GM21526 (cell line): ENCODE results near the gene CPNE8.

Experiments
- ATAC-seq: cut with Tn5 transposase; IDR thresholded peaks from one replicate; pipeline ENCODE4 v1.9.1; 2021; ENCODE audit warnings: moderate library complexity; ENCODE audit not compliant: unreplicated experiment, low FRiP score

Gene CPNE8

DNA sequence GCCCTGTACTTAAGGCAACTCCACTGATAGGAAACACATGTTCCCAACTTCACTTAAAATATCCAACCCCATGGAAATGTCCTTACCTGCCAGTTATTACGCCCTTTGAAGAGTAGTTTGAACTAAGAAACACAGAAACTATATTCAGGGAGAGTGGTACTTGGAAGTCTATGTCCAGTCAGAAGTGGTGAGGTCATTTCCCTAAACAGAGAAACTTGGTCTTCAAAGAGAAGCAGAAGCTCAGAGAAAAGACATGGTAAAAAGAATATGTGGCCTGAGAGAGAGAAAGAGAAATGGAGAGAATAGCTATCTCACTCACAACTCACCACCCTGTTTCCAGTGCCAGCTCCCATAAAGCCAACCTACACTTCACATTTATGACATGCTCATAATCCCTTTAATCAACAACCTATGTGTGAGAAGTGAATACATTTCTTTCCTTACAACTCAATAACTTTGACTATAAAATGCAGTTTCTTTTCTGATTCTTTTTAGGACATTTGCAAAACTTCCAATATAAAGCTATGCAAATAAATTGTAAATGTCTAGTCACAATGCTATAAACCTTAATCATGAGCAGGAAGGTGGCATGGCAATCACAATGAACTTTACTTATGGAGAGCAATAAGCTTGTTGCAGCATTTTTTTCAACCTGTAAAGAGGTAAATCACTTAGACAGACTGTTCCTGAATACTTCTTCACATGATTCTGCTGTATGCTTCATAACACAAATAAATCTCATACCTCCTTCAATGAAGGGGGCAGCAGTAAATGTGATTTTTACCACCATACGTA is 67.1 kb downstream of the CPNE8 start:
- no peak for ATAC-seq

DNA sequence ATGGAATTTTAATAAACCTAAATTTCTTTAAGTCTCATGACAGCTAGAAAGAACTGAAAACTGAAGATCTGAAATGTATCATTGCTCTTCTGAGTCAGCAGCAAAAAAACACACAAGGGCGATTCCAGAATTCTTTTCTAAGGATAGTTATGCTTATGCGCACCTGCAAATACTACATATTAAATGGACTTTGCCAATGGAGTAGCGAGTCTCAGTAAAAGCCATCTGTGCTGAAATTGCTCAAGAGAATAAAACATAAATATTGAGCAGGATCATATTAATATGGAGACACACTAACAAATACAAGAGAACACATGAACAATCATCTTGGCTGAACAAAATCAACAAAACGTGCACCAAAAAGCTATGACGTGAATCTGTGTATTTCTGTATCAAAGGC is 73.7 kb downstream of the CPNE8 start:
- no peak for ATAC-seq

DNA sequence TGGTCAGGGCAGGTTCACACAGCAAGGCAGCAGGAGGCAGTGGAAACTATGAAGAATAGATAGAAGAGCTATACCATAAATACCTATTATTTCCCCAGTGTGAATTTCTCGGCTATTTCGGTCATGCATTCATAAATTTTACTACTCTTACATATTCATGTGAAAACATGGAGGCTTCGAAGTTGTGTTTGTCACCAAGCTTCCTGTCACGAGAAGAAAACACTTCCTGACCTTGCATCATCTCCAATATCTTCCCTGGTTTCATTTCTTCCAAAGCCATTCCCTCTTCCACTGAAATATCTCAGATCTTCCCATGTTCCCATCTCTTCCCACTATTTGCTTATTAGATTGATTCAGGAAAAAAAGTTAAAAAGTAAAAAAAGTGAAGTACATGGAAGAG is 80.4 kb downstream of the CPNE8 start:
- no peak for ATAC-seq

DNA sequence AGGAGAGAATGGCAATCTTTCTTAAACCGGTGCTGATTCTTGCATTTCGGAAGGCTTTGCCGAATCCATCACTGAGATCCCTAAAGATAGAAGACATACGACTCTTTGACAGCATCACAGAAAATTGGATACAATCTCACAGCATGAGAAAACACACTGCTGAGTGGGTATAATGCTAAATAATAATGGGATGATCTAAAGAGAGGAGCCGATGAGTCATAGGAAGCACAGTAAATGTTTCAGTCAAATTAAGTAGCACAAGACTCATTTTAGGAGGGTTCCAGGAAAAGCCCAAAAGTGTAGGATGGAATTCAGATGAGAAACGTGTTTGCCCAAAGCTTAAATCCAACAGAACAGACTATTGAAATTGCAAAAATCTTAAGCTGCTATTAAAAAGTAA is 81.7 kb downstream of the CPNE8 start:
- no peak for ATAC-seq

DNA sequence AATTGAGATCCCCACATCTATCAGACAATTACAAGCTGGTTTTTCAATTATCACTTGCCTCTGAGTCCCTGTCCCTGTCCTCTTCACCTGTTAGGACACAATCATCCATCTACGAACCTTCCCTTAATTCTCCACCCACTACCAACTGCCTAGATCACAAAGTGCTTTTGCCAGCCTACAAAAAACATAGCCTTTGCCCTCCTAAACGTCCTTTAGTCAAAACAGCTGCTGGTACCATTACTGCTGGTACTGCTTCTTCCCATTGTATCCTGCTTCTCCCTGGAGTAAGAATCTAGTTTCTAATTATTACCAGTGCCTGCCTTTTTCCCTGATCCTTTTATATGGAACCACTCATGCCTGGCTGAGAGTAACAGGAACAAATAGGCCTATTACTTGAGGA is 82.1 kb downstream of the CPNE8 start:
- no peak for ATAC-seq

DNA sequence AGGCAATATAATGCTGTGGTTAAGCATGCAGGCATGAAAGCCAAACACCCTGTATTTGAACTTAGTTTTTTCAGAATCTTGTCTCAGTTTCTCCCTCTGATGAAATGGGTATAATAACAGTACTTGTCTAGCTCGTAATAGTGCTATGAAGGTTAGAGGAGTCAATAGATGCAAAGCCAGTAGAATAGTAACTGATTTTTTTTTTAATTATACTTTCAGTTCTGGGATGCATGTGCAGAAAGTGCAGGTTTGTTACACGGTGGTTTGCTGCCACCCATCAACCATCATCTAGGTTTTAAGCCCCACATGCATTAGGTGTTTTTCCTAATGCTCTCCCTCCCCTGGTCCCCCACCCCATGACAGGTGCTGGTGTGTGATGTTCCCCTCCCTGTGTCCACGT is 87.4 kb downstream of the CPNE8 start:
- ATAC-seq, result no peak

DNA sequence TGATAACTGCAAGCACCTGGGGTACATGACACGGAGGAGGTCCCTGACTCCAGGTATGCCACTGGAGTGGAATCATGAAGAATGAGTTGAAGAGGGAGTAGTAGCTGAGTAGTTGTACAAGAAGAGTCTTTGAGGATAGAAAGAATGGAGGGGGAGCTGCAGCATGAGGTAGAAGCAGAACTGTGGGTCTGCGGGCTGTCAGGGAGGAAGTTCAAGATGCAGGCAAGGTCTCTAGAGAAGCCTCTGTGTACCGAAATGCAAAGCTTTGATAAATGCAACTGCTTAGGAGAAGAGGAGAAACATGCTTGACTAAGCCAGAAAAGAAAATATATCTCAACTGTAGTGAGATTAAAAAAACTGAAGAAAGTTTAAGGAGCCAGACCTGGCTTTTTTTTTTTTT is 91.5 kb downstream of the CPNE8 start:
- ATAC-seq, result no peak

DNA sequence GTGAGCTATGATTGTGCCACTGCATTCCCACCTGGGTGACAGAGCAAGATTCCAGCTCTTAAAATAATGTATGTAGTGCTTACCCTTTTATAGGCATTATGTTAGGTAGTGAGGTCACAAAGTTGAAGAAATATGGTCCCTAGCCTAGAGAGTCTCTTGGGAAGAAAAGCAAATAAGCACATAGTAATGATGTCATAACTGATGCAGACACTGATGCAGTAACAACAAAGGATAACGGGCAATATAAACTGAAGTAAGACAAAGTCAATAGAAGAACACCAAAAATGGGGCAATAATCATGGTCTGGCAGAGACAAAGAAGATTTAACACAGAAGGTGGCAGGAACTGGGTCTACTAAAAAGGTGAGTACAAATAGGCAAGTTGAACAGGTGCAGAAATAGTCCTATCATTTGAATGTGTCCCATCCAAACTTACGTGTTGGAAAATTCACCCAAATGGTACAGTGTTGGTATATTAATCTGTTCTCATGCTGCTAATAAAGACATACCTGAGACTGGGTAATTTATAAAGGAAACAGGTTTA is 93.5 kb downstream of the CPNE8 start:
- ATAC-seq, result no peak

DNA sequence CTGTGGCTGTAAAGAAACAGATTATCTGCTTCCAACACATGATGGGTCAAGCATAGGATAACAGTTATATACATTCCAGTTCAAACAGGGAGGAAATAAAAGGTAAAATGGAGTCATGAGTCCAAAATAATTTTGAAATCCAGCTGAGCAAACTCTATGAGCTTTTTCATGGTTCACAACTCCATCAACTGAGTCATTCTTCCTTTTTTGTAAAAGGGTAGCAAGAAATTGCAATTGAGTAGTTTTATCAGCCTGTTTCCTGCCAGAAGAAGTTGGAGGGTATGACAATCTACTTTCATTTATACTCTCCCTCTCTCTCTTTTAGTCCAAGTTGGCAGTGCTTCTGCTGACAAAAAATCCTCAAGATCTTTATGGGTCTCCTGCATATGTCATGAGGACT is 95.6 kb downstream of the CPNE8 start:
- no peak for ATAC-seq

DNA sequence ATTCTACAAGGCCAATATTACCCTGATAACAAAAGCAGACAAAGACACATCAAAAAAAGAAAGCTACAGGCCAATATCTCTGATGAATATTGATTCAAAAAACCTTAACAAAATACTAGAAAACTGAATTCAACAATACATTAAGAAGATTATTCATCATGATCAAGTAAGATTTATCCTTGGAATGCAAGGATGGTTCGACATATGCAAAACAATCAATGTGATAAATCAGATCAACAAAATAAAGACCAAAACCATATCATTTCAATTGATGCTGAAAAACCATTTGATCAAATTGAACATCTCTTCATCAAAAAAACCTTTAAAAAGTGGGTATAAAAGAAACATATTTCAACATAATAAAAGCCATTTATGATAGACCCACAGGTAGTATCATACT is 117.3 kb downstream of the CPNE8 start:
- ATAC-seq, result no peak

DNA sequence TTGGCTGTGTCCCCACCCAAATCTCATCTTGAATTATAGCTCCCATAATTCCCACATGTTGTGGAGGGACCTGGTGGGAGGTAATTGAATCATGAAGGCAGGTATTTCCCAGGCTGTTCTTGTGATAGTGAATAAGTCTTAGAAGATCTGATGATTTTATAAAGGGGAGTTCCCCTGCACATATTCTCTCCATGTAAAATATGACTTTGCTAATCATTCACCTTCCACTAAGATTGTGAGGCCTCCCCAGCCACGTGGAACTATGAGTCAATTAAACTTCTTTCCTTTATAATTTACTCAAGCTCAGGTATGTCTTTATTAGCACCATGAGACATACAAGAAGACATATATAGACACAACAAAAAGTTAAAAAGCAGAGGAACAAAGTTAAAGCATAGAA is 120.0 kb downstream of the CPNE8 start:
- no peak for ATAC-seq

DNA sequence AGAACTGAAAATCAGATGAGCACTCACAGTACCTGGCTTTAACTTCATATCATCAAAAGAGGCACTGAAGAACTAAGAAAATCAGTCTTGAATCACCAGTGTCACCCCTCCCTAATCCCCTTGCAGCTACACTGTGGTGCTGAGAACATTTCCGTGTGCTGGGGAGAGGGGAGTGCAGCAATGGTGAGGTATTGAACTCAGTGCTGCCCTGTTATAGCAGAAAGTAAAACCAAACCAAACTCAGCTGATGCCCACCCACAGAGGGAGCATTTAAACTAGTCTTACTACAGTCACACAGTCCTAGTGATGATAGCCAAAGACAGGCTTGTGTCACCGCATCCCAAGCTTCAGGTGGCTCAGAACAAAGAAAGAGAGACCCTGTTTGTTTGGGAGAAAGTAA is 122.1 kb downstream of the CPNE8 start:
- ATAC-seq, result no peak

DNA sequence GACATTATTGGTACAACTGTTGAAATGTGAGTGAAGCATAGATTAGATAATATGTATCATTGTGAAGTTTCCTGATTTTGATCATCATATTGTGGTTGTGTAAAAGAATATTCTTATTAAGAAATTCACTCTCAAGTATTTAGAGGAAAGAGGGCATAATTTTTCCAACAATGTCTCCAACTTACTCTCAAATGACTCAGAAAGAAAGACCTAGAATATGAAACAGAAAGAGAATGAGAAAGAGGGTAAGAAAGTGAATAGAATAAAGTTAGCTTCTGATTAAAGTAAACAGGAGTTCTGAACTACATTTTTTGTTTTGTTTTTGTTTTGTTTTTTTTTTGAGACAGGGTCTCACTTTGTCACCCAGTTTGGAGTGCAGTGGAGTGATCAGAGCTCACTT is 123.0 kb downstream of the CPNE8 start:
- ATAC-seq, result no peak

DNA sequence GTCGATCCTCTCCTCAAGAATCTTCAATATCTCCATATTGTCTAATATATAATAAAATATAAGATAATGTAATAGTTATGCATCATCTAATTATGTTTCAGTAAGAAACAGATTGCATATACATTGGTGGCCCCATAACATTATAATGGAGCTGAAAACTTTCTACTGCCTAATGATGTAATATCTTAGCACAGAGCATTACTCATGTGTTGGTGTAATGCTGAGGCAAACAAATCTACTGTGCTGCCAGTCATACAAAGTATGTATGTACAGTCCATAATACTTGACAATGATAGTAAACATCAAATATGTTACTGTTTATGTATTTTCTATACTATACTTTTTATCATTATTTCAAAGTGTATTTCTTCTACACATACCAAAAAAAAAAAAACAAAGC is 128.7 kb downstream of the CPNE8 start:
- no peak for ATAC-seq

DNA sequence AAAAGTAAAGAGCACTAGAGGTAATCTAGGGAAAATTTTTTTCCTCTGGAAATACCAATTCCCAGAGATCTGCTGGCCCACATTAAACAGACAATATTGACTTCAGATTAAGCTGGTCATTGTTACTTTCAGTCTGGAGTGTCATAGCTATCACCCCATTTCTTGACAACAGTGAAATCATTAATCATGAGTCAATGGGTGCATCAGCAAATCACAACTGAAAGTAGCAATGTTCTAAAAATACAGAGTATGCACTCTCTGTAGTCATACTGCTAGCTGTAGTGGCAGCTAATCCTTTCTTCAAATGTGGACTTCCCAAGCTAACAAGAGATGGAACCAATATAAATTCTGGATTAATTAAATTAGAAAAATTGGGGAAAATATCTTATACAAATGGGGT is 129.9 kb downstream of the CPNE8 start:
- peak; percentile 96 for ATAC-seq

DNA sequence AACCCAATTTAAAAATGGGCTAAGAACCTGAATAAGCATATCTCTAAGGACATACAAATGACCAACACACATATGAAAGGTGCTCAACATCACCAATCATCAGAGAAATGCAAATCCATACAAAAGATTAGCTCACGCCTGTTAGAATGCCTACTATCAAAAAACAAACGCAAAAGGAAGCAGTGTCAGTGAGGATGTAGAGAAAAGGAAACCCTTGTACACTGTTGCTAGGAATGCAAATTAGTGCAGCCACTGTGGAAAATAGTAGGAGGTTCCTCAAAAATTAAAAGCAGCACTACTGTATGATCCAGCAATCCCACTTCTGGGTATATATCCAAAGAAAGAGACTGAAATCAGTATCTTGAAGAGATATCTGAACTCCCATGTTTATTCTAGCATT is 133.0 kb downstream of the CPNE8 start:
- no peak for ATAC-seq

DNA sequence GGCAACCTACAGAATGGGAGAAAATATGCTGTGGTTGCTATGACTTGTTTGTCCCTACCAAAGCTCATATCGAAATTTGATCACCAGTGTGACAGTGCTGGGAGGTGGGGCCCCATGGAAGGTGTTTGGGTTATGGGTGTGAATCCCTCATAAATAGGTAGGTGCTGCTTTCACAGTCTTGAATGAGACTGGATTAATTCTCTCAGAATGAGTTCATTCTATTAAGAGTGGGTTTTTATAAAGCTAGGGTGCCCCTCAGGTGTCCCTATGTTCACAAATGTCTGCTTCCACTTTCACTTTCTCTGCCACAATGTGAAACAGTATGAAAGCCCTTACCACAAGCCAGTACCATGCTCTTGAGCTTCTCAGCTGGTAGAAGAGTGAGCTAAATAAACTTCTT is 133.5 kb downstream of the CPNE8 start:
- peak; percentile 71 for ATAC-seq

DNA sequence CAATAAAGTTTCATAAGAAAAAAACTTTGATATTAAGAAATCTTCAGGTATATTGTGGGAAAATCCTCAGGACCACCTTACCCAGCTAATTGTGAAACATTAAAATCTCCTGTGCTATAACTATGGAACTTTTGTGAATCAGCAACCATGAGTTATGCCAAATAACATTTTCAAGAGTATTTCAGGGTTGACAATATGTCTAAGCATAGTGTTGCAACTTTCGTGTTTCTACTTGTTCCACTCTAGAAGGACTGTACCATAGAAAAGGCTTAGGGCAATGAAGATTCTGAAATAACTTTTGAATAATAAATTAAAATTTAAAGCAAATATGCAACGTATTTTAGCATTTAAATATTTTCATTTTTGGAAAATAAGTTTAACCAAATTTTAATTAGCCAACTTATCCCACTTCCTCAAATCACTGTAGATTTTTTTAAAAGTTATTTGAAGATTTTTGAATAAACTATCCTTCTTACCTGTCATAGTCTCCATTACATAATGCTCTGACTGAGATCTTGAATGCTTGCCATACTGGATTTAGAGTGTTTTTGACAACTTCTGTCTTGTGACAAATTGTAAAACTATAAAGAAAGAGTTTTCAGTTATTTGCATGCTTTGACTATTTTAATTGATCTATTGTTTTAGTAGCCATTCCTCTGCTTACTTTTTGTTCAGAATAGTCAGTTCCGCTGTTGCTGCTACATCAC is 143.6 kb downstream of the CPNE8 start:
- no peak for ATAC-seq

DNA sequence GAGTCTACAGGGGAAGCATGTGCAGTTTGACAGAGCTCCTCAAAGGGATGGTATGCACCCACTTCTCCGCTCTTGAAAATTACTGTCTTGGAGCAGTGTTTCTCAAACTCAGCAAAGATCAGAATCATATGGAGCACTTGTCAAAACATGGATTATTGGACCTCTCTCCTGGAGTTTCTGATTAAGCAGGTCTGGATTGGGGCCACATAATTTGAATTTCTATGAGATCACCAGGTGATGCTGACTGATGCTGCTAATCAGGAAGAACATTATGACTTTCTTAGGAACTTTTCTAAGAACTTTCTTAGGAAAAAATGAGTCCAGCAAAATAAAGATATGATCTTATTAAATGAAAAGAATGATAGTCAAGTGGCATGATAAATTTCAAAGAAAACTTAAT is 144.3 kb downstream of the CPNE8 start:
- ATAC-seq, result no peak

DNA sequence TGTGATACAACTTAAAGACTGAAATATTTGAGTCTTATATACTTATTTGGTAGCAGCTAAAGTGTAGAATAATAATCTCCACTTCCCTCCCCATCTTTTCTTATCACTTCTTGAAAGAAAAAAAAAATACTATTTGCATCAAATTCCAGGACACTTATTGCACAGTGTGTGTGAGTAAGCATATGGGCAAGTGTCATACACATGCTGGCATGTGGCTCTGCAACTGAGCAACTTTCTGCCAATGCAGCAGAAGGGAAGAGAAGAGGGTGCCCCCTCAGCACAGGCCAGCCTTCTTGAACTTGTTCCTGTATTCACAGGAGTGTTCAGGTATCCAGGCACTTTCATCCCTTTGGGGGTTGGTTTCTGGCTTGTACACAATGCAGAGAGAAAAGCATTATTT is 145.8 kb downstream of the CPNE8 start:
- no peak for ATAC-seq

DNA sequence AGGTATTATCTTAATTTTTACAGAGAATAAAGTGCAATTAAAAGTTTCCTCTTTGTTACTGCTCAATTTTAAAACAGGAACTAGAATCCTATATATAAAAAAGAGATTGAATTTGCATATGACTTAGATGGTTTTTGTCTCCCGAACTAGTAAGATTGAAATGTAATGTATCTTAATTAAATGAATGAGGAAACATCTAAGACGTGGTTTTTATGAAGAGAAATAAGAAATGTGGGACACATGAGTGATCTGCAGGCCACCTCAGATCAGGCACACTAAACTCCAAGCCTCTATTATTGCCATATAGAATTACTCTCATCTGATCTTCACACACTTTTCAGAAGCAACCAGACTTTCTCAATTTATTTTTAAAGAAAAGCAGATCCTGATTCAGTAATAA is 158.6 kb downstream of the CPNE8 start:
- no peak for ATAC-seq

DNA sequence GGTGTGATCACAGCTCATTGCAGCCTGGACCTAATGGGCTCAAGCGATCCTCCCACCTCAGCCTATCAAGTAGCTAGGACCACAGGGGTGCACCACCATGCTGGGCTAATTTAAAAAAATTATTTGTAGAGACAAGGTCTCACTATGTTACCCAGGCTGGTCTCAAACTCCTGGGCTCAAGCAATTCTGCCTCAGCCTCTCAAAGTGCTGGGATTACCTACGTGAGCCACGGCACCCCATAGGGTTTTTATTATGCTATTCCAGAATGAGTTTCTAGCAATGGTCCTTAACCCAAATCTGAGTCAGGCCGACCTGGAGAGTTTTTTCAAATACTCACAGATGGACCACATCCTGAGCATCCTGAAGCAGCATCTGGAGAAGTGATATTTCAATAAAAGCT is 159.8 kb downstream of the CPNE8 start:
- no peak for ATAC-seq
